Eye (tissue), 1 donor: Measurements from ENCODE around the gene ZEB1.
"Not testable (repeated sequence)": the region's sequence is repeated elsewhere in the genome, so short reads cannot be mapped to it uniquely, and the experiment has no call there.

Source experiments
- DNase-seq: peaks from one replicate; pipeline ENCODE4 v3.0.0-alpha.2; 2015

ZEB1 gene

DNA sequence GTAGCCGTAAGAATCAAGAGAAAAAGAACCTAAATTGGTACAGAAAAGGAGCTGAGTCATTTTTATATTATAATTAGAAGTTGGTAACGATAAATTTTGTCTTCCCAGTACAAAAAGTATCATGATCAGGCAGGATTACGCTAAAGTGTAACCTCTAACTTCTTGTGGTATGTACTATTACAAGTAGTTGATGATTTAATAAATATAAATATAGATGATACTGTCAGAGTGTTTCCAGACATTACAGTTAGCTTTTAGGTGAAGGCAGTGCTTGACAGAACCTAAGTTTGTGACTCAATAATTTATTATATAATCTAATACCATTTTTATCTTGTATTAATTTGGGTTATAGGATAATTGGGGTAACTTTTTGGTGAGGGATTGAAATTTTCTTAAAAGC, 53.4 kb downstream of the ZEB1 start:
- DNase-seq: no peak

DNA sequence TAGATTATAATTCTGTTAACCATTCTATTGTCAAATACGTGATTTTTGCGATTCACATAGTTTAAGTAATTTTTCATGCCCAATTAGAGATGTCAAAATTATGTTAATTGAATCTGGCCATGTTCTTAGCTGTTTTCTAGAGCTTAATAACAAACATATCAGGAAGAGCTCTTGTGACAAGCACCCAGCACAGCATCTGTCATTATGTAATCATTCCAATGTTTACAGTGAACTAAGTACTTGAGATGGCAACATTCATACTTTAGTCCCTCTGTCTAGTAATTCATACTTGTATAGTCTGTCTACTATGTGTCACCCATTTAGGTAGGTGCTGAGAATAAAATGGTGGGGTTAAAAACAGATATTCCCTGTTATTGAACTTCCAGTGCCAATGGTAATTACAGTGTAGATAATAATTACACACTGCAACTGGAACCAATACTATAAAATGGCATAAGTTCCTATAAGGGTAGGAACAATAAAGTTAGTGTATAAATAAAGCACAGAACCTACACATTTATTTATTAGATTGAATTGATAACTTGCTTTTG, 55.2 kb downstream of the ZEB1 start:
- DNase-seq: peak; percentile 11

DNA sequence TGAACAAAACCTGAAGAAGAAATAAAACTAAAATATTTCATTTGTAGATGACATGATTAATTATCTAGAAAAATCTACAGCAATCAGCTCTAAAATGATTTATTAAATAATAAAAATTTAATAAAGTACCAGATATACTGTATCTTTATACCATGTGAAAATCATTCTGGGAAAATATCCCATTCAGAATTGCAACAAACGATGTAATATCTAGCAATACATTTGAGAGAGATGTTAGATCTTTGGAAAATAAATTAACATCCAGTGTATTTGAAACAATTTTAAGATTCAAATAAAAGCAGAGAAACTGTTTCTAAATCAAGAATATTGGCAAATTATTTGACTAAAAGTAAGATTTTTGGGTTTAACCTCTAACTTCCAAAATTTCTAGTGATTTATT, 62.2 kb downstream of the ZEB1 start:
- DNase-seq: no peak

DNA sequence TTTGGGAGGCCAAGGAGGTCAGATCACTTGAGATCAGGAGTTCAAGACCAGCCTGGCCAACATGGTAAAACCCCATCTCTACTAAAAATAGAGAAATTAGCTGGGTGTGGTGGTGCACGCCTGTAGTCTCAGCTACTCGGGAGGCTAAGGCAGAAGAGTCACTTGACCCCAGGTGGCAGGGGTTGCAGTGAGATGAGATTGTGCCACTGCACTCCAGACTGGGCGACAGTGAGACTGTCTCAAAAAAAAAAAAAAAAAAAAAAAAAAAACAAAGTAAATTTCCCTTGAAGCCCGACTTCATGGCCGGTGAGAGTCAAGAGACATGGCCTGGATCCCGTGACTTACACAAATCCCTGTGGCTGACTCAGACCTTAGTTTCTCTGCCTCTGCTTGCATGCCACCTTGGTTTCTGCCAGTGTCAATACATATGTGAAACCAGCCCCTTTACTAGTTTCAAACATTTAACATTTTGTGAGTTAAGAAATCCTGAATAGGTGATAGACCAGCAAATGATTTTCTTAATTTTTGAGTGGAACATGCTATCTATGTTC, 62.8 kb downstream of the ZEB1 start:
- no peak for DNase-seq

DNA sequence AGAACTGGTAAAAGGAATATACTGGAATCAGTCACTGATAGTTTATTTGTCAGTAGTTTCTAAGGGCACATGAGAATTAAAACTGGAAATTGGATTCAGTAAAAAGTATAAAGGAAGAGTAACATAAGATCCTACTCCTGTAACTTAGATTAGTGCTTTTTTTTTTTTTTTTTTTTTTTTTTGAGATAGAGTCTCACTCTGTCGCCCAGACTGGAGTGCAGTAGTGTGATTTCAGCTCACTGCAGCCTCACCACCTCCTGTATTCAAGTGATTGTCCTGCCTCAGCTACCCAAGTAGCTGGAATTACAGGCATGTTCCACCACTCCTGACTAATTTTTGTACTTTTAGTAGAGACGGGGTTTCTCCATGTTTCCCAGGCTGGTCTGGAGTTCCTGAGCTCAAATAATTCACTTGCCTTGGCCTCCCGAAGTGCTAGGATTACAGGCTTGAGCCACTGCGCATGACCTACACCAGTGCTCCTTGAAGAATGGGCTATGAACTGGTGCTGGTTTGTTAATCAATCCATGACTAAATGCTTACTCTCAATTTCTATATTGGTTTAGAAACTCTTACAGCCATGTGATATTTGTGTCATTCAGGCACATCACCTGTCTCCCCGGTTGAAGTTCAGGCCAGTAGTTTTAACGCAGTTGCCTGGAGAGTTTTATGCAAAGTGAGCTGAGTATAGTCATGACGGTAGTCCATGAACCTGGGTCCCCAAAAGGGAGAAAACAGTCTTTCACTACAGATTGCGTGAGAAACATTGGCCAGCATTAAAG, 65.0 kb downstream of the ZEB1 start:
- DNase-seq: no peak

DNA sequence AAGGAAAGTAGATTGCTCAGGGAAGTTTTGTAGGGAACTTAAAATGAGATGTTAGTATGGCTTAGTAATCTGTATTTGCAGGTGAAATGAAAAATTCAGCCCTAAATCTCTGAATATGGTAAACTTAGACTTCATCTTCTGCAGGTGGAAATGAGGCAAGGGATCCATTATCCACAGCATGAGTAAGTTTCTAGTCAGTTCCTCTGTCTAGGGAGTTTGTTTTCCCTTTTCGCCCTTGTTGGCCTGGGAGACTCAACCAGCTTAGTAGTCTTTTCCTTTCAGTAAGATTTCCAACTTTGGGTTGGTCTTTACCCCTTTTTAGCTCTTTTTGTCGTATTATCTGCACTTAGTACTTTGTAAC, 65.6 kb downstream of the ZEB1 start:
- DNase-seq: no peak

DNA sequence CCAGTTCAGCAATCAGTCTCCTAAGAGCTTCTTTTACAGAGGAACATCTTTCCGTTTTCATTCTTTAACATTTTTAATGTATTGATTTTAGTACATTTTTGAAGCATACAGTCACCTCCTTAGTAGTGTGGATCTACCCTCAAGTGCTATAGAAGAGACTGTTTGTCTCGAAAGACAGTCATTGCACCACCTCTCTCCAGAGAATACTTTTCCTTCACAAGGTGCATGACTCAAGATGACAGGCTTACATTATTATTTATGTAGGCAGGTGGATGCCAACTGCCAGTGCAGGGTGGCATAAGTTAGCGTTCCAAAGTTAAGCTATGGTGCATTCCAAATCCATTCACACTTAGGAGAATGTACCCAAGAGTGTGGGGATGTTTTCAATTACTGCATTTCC, 71.8 kb downstream of the ZEB1 start:
- DNase-seq: no peak

DNA sequence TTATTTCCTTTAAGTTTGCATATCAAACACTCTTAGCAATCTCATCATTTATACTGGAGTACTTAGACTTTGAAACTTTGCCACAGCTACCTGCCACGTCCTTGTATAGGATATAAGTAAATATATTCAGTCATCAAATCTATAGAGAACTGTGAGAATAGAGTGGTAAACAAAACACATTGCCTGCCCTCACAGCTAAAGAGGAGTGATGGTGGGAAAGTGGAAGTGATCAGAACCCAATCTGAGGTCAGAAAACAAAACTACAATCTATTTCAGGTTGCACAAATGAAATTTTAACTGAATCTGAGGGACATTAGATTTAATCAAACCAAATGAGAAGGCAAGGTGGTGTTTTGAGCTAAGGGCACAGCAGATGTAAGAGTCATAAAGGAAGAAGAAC, 74.8 kb downstream of the ZEB1 start:
- DNase-seq: no peak

DNA sequence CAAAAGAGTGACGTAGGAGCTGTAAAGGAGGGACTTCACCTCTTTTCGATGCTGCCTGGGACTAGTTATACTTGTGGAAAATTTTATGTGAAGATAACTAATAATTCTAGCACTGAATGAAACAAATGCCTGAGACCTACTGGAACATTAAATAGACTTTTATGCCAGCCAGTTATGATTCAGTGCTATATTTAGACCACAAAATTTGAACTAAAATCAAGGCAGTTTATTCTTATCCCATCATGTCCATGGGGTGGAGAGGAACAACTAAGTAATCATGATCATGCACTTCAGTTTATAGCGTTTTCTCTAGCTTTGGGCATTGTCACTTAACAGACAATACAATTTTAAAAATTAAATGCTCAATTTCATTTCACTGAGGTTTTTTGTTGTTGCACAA, 76.7 kb downstream of the ZEB1 start:
- no peak for DNase-seq

DNA sequence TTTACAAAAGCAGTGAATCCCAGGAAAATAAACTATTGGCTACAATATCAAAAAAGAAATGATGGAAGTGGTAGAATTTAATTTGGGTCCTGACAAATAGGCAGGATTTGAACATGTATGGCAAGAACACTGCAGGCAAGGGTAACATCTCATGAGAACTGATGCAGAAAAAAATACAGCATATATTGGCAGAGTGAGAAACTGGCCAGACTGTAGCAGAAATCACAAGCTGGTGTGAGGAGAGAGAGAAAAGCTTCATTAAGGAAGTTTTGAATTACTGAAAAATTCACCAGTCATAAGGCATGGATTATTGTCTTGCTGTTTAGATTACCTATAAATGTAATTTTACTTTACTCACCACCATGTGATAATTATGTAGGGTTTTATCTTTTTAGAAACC, 77.4 kb downstream of the ZEB1 start:
- DNase-seq: no peak

DNA sequence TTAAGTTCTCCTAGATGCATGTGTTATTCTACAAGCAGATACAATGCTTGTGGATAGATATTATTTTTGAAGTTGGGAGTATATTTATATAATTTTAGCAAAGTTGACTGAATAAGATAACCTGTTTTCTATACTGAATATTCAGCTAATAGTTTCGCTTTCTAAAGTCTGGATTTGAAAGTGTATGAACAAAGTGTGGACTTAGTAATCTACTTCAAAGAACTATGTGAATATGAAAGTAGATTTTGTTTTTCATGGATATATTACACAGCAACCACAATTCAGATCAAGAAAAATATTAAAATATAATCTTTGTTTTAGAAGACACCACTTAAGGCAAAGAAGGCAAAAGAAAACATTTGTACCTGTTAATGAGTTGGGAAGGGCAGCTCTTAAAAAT, 78.8 kb downstream of the ZEB1 start:
- DNase-seq: no peak

DNA sequence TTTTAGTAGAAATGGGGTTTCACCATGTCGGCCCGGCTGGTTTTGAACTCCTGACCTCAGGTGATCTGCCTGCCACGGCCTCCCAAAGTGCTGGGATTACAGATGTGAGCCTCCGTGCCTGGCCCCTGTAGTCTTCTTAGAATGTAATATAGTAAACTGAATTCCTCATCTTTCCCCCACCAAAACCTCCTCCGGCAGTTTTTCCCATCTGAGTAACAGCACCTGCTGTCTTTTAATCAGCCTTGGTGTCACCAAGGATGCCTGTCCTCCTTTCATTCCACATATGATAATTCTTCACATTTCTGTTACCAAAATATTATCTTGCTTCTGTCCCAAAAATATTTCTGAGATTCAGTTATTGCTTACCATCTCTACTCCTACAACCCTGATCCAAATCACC, 80.2 kb downstream of the ZEB1 start:
- DNase-seq: no peak

DNA sequence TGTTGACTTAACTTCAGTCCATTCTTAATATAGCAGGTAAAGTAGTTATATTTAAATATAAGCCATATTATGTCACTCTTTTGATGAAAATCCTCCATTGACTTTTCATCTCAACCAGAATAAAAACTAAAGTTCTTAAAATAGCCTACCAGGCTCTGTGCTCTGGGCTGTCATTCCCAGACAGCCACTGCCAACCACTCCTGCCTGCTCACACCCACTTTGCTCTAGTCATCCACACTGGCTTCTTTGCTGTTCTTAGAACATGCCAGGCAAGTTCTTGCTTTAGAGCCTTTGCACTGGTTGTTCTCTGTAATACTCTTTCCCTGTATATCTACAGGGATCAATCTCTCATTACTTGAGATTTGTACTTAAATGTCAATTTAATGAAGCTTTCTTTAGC, 80.6 kb downstream of the ZEB1 start:
- DNase-seq: no peak

DNA sequence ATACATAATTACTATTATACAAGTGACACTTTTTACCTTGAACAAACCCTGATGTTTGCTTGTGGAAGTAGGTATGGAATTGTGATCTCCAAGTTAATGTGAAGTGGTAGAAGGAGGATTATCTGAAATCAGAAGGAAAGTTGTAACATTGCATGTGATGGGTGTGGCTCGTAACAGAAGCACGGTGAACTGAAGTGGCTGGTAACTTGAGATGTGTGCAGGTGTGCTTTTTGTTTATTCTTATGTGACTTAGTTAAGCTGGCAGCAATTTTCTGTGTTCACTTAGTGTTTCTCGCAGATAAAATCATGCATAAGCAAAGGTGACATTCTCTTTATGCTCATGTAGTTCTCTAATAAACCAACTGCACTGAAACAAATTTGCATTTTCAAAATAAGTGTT, 82.3 kb downstream of the ZEB1 start:
- no peak for DNase-seq

DNA sequence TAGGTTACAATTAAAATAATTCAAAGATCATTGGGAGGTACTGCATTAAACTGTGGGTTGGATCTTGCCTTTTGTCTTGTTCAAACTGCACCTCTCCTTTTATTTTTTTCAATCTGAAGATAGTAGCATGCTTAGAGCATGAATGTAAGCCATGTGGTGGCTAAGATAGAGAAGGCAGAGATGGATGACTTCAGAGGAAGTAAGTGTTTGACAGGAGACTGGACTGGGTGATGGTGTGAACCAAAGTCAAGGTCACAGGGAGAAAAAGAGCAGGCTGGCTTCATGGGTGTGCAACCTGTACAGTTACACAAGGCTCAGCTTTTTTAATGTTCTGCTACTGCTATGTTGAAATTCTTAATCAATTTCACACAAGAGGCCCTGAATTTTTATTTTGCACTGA, 85.6 kb downstream of the ZEB1 start:
- DNase-seq: no peak

DNA sequence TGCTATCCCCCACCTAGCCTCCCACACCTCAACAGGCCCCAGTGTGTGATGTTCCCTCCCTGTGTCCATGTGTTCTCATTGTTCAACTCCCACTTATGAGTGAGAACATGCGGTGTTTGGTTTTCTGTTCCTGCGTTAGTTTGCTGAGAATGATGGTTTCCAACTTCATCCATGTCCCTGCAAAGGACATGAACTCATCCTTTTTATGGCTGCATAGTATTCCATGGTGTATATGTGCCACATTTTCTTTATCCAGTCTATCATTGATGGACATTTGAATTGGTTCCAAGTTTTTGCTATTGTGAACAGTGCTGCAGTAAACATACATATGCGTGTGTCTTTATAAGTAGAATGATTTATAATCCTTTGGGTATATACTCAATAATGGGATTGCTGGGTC, 86.8 kb downstream of the ZEB1 start:
- DNase-seq: not testable (repeated sequence)

DNA sequence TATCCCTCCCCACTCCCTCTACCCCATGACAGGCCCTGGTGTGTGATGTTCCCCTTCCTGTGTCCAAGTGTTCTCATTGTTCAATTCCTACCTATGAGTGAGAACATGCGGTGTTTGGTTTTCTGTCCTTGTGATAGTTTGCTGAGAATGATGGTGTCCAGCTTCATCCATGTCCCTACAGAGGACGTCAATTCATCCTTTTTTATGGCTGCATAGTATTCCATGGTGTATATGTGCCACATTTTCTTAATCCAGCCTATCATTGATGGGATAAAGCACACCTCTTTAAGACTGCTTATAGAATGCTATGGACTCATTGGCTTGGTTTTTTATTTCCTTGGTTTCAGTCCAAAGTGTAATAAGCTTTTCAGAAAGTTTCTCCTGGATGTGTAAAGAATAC, 93.4 kb downstream of the ZEB1 start:
- DNase-seq: not testable (repeated sequence)

DNA sequence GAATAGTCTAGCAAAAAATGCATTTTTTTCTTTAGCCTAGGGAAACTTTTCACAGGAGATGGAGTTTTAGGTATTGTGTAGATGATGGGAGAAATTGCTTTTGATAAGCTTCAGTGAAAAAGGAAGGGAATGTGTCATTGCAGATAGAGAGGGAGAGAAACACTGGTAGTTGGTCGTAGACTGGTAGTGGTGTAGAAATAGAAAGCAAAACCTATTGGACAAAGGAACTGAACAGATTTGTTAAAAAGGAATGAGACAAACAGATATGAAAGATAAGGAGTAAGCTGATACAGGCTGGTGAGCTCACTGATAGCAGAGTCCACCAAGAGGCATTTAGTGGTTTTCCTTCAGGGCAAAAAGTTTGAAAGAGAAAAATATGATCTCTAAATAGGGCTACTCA, 94.3 kb downstream of the ZEB1 start:
- DNase-seq: no peak

DNA sequence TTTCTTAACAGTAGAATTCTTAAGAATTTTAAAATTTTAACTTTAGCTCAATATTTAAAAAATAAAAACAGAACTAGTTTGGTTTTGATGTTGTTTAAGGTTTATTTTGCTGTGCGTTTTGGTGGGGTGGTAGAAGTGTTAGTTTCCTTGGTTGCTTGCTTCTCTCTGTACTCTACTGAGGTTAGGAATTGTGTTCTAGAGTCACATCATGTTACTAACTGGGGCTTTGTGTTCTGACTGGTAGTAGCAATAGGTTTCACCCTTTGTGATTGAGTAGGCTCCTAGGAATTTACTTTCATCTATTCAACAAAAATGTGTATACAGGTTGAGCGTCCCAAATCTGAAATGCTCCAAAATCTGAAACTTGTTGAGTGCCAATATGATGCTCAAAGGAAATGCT, 99.5 kb downstream of the ZEB1 start:
- DNase-seq: no peak

DNA sequence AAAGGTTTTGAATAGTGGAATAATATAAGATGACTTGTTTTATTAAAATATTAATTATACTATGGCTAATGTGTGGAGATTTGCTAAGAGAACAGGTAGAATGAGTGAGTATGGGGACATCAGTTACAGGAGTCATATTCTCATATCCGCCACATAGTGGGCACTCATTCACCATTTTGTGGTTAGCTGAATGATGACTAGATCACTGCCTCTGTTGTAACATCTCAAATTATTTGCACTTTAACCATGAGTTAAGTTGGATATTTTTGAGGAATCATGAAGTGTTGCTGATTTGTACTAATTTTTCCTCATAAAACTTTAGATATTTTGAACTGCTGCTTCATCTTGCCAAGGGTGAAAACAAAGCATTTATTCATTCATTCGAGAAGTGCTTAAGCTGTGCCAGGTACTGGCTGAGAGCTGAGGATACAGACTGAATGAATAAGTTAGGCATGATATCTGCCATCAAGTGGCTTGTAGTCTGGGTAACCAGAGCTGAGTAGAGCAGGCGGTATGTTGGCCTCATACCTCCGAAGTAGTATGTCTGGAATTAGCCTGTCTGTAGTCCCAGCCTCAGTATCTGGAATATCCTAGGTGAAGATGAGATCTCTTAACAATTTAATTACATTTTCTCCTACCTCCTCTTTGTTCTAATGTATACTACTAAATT, 100.5 kb downstream of the ZEB1 start:
- DNase-seq: no peak

DNA sequence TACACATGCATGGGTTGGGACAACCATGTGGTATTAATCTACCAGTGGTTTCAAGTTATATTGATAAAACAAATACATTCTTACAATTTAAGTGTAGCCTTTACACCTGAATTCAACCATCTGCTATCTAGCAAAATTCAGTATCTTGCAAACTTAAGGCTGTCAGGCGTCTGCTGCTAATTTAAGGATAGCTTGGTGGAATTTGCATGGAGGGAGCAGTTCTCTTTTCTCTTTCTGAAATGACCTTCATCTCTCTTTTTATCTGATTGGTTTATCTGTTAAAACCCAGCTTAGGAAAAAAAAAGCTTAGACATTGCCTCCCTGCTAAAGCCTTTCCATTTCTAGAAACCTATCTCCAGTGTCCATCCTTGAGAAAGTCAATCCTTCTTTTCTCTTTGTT, 102.3 kb downstream of the ZEB1 start:
- no peak for DNase-seq

DNA sequence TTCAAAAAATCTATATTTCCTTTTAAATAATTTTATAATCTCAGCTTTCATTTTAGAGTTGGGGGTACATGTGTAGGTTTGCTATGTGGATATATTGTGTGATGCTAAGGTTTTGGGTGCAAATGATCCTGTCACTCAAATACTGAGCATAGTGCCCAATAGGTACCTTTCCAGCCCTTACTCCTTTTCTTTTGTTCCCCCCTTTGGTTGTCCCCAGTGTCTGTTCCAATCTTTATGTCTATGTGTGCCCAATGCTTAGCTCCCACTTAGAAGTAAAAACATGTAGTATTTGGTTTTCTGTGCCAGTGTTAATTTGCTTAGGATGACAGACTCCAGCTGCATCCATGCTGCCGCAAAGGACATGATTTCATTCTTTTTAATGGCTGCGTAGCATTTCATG, 103.6 kb downstream of the ZEB1 start:
- no peak for DNase-seq

DNA sequence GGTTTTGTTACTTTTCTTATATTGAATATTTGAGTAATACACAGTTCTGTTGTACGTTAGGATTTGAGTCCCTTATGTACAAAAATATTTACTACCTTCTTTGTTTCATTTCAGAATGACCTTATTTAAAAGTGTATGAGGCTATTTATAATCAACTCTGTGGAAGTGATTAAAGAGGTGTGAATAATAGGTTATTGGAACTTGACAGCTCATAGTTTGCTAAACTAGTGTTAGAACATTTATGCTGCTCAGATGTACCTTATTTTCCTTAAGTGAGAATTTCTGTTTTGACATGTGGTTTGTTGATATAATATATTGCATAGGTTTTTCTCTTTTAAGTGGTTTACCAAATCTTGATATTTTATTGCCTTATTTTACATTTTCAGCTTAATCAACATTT, 105.5 kb downstream of the ZEB1 start:
- DNase-seq: no peak

DNA sequence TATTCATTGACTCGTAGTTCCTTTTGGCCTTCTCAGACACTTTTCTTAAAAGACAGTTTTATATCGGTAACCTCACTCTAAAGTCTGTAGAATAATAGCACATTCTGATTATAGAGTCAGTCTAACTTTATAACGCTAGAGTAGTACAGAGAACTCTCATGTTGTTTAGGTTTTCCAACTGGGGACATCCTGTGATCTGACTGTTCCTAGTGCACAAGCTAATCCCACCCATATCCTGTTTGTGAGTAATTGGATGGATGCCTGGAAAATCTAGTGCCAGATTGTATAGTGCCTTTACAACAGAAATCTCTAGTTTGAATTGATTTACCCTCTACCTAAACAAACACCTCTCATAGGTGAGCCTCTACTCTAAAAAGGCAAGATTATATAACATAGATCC, 107.4 kb downstream of the ZEB1 start:
- no peak for DNase-seq
